SK-N-SH (cell line): ENCODE results near the gene SANBR. TPM values are rescaled to one million over a fixed set of nuclear protein-coding genes. Genes with fewer than 3 reads are reported as not detected.
"Not testable (repeated sequence)": the region's sequence is repeated elsewhere in the genome, so short reads cannot be mapped to it uniquely, and the experiment has no call there.

Source experiments
- CTCF ChIA-PET: fragments of 300-600, 350-600 bp; formaldehyde crosslinking; extraction: SDS; loops from one replicate; lab custom pipeline; 2021; lab: Yijun Ruan, JAX
- POLR2A ChIA-PET: fragments of 350-600 bp; sonication (Branson Sonifier 250); formaldehyde crosslinking; extraction: SDS; loops from one replicate; lab custom pipeline; 2020; ENCODE audit warnings: antibody characterized with exemption, inconsistent platforms; lab: Yijun Ruan, JAX
- DNase-seq: peaks from one replicate; pipeline ENCODE4 v3.0.0; 2012
- H2AFZ ChIP-seq: fragments of 200-600 bp; sonication (generic); 2 replicates; pipeline ENCODE4 v1.8.1; 2016; ENCODE audit warnings: antibody characterized with exemption, mild to moderate bottlenecking, low read depth
- H3F3A ChIP-seq: fragments of 200-600 bp; sonication (generic); replicated peaks from 2 replicates; pipeline ENCODE3; 2016; ENCODE audit warnings: antibody characterized with exemption, mild to moderate bottlenecking; ENCODE audit not compliant: insufficient read depth
- H3K27ac ChIP-seq, 2 experiments: fragments of 200-500 bp in 1 of 2; fragments of 200-600 bp in 1 of 2; sonication (Bioruptor generic) in 1 of 2; sonication (generic), shearing (Covaris generic) in 1 of 2; 2 replicates each; pipeline versions ENCODE4 v1.5.1 to v1.6.1; 2014 to 2016; ENCODE audit warnings: low read depth in 2 of 2, inconsistent platforms in 1 of 2, low read length in 1 of 2, mild to moderate bottlenecking in 1 of 2, mixed read lengths in 1 of 2
- H3K27me3 ChIP-seq: fragments of 200-600 bp; sonication (generic), shearing (Covaris generic); 2 replicates; pipeline ENCODE4 v1.6.1; 2016; ENCODE audit warnings: mixed run types; ENCODE audit not compliant: insufficient read depth
- H3K36me3 ChIP-seq, 2 experiments: fragments of 200-500 bp in 1 of 2; fragments of 200-600 bp in 1 of 2; sonication (Bioruptor generic) in 1 of 2; sonication (generic) in 1 of 2; replicated peaks in 1 of 2; 2 replicates each; pipeline versions ENCODE3 to v1.5.1; 2014 to 2016; ENCODE audit warnings: low read length in 1 of 2, mild to moderate bottlenecking in 1 of 2; ENCODE audit not compliant: insufficient read depth in 2 of 2, control insufficient read depth in 1 of 2
- H3K4me1 ChIP-seq, 2 experiments: fragments of 200-500 bp in 1 of 2; fragments of 200-600 bp in 1 of 2; sonication (Bioruptor generic) in 1 of 2; sonication (generic), shearing (Covaris generic) in 1 of 2; 2 replicates each; pipeline versions ENCODE4 v1.5.1 to v1.6.1; 2014 to 2016; ENCODE audit warnings: low read depth in 1 of 2, low read length in 1 of 2, mixed run types in 1 of 2; ENCODE audit not compliant: insufficient read depth in 2 of 2, control insufficient read depth in 1 of 2
- H3K4me2 ChIP-seq: fragments of 200-600 bp; sonication (generic), shearing (Covaris generic); 2 replicates; pipeline ENCODE4 v1.6.1; 2017; ENCODE audit warnings: mixed run types
- H3K4me3 ChIP-seq, 2 experiments: fragments of 200-500 bp in 1 of 2; fragments of 200-600 bp in 1 of 2; sonication (Bioruptor generic) in 1 of 2; sonication (generic), shearing (Covaris generic) in 1 of 2; 2 replicates each; pipeline versions ENCODE4 v1.5.1 to v1.8.1; 2014 to 2016; ENCODE audit warnings: low read depth in 2 of 2, inconsistent platforms in 1 of 2, low read length in 1 of 2, mild to moderate bottlenecking in 1 of 2, mixed read lengths in 1 of 2, moderate library complexity in 1 of 2
- H3K79me2 ChIP-seq: fragments of 200-600 bp; sonication (generic); 2 replicates; pipeline ENCODE4 v1.8.1; 2017; ENCODE audit warnings: mild to moderate bottlenecking; ENCODE audit not compliant: insufficient read depth
- H3K9ac ChIP-seq: fragments of 200-600 bp; sonication (generic); 2 replicates; pipeline ENCODE4 v1.6.1; 2017; ENCODE audit warnings: mixed run types
- H3K9me2 ChIP-seq: fragments of 200-600 bp; sonication (generic); 2 replicates; pipeline ENCODE4 v1.6.1; 2017; ENCODE audit warnings: mixed run types
- H3K9me3 ChIP-seq: fragments of 200-600 bp; sonication (generic); 2 replicates; pipeline ENCODE4 v1.6.1; 2017; ENCODE audit warnings: mixed run types, mild to moderate bottlenecking, moderate library complexity
- H4K20me1 ChIP-seq: fragments of 200-600 bp; sonication (generic); 2 replicates; pipeline ENCODE4 v1.6.1; 2017; ENCODE audit warnings: mild to moderate bottlenecking, mixed run types; ENCODE audit not compliant: insufficient read depth
- CHD2 ChIP-seq: fragments of 150-350 bp; IDR thresholded peaks from 2 replicates; pipeline ENCODE4 v1.6.1; 2018; ENCODE audit warnings: low read length; ENCODE audit not compliant: partially characterized antibody
- ELF1 ChIP-seq: IDR thresholded peaks from 2 replicates; pipeline ENCODE4 v1.4.0; 2012
- EP300 ChIP-seq, 2 experiments: IDR thresholded peaks; 2 replicates each; pipeline versions ENCODE4 v1.4.0 to v1.6.1; 2012; ENCODE audit warnings: borderline replicate concordance in 1 of 2, low read depth in 1 of 2, low read length in 1 of 2
- EZH2phosphoT487 ChIP-seq: fragments of 200-600 bp; sonication (generic); IDR thresholded peaks from 2 replicates; pipeline ENCODE4 v1.6.1; 2017; ENCODE audit warnings: low read depth, mixed run types, mild to moderate bottlenecking, antibody characterized with exemption, moderate library complexity, borderline replicate concordance
- FOSL2 ChIP-seq: IDR thresholded peaks from 2 replicates; pipeline ENCODE4 v1.4.0; 2012; ENCODE audit warnings: low read depth, mild to moderate bottlenecking, moderate library complexity, borderline replicate concordance
- FOXJ3 ChIP-seq: sonication (generic); formaldehyde crosslinking; IDR thresholded peaks from 2 replicates; pipeline ENCODE4 v1.5.1; 2020; ENCODE audit warnings: mild to moderate bottlenecking, missing genetic modification reagents
- FOXM1 ChIP-seq: IDR thresholded peaks from 2 replicates; pipeline ENCODE4 v1.4.0; 2012; ENCODE audit warnings: low read depth, mild to moderate bottlenecking
- GABPA ChIP-seq: IDR thresholded peaks from 2 replicates; pipeline ENCODE4 v1.4.0; 2012; ENCODE audit warnings: low read depth, mild to moderate bottlenecking
- JUND ChIP-seq: IDR thresholded peaks from 2 replicates; pipeline ENCODE4 v1.4.0; 2012
- MEF2A ChIP-seq: IDR thresholded peaks from 2 replicates; pipeline ENCODE4 v1.4.0; 2012; ENCODE audit warnings: low read depth, borderline replicate concordance
- MXI1 ChIP-seq: IDR thresholded peaks from 2 replicates; pipeline ENCODE4 v1.6.1; 2012; ENCODE audit warnings: mild to moderate bottlenecking, low read depth, low read length, improper control_type of control experiment
- NRF1 ChIP-seq: IDR thresholded peaks from 2 replicates; pipeline ENCODE4 v1.6.1; 2012; ENCODE audit warnings: low read depth, mild to moderate bottlenecking, low read length
- RXRA ChIP-seq: IDR thresholded peaks from 2 replicates; pipeline ENCODE4 v1.4.0; 2012; ENCODE audit warnings: low read depth, mild to moderate bottlenecking, borderline replicate concordance
- SIN3A ChIP-seq: IDR thresholded peaks from 2 replicates; pipeline ENCODE4 v1.6.1; 2012; ENCODE audit warnings: low read depth, mild to moderate bottlenecking, low read length, moderate library complexity, borderline replicate concordance
- TAF1 ChIP-seq: IDR thresholded peaks from 2 replicates; pipeline ENCODE4 v1.6.1; 2012; ENCODE audit warnings: low read depth, mild to moderate bottlenecking, low read length, moderate library complexity, borderline replicate concordance
- TCF12 ChIP-seq: IDR thresholded peaks from 2 replicates; pipeline ENCODE4 v1.4.0; 2012
- YY1 ChIP-seq: IDR thresholded peaks from 2 replicates; pipeline ENCODE4 v1.4.0; 2012; ENCODE audit warnings: low read depth, mild to moderate bottlenecking
- ZBTB33 ChIP-seq: IDR thresholded peaks from 2 replicates; pipeline ENCODE4 v1.4.0; 2012; ENCODE audit warnings: low read depth, borderline replicate concordance
- WGBS: methylation state at CpG from one replicate; pipeline ENCODE4 v1.1.6; 2017; ENCODE audit warnings: low lambda C conversion rate; 5-methylcytosine and 5-hydroxymethylcytosine counted together
- polyA plus RNA-seq, 3 experiments: library from polyadenylated mRNA; depleted of rRNA; stranded (reverse); fragments of >200 nt; gene quantifications; 2 replicates each; pipeline ENCODE4 v1.2.3, GENCODE V29; 2012
- TF ChIP-seq, protein P1 (sequence below): fragments of 150-350 bp; IDR thresholded peaks from 2 replicates; pipeline ENCODE4 v1.6.1; 2017; ENCODE audit warnings: antibody characterized with exemption, low read length, low read depth, borderline replicate concordance

Gene SANBR
- polyA plus RNA-seq, 1 of the 3 experiments (the other 2 are of a cell fraction), result 4.3 TPM

GRCh38 chr2:61023670-61024069 is 42.0 kb upstream of the SANBR start:
- no peak overlapping the region for H2AFZ ChIP-seq
- H3K36me3 ChIP-seq, result peaks cover 2 to 31% of the 10 kb centered on the region in 2 experiments
- no peaks in the 10 kb centered on the region for H3K27me3 ChIP-seq
- DNase-seq, result no peak
- no peaks in the 10 kb centered on the region for H3F3A ChIP-seq
- ChIA-PET POLR2A (no interaction called here), CTCF (interaction anchor here (1.0 kb wide), 1 partner anchor 14 kb away, joined by 3 read pairs; no protein-coding TSS in a partner anchor)
- no peak overlapping the region for H3K4me2 ChIP-seq
- no peak overlapping the region for H3K27ac ChIP-seq
- WGBS, result 93% methylated on average over 4 of the region's 4 CpGs
- TF ChIP-seq NRF1 (no peak), FOSL2 (no peak), MEF2A (no peak), FOXM1 (no peak)
- no peaks in the 10 kb centered on the region for H3K9me3 ChIP-seq
- H3K9ac ChIP-seq, result no peak overlapping the region
- no peak overlapping the region for H3K4me3 ChIP-seq
- peaks cover 9% of the 10 kb centered on the region; the same call in 1 of the 2 replicates for H4K20me1 ChIP-seq
- H3K4me1 ChIP-seq, result peaks cover 0 to 2% of the 10 kb centered on the region in 2 experiments; a peak in 2 of 4 replicates
- H3K9me2 ChIP-seq, result no peaks in the 10 kb centered on the region
- H3K79me2 ChIP-seq, result peaks cover 89% of the 10 kb centered on the region

DNA sequence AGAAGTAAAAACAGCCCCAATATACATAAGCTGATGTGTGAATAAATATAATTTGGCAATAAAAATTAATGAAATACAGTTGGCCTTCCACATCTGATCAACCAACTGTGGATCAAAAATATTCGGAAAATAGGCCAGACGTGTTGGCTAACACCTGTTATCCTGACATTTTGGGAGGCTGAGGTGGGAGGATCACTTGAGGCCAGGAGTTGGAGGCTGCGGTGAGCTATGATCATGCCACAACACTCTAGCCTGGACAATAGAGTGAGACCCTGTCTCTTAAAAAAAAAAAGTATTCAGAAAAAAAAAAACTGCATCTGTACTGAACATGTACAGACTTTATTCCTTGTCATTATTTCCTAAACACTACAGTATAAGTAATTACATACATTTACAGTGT is 36.1 kb upstream of the SANBR start:
- ChIA-PET POLR2A (no interaction called here), CTCF (no interaction called here)

GRCh38 chr2:61034592-61034991 is 31.1 kb upstream of the SANBR start:
- CTCF ChIA-PET, result interaction anchor here (1.7 kb wide), 1 partner anchor 36 kb away, joined by 5 read pairs; no protein-coding TSS in a partner anchor
- H3K36me3 ChIP-seq, result peaks cover 28 to 50% of the 10 kb centered on the region in 2 experiments
- WGBS, result 93% methylated on average over 6 of the region's 9 CpGs

More for the DNA sequence above, 36.1 kb upstream of the SANBR start:
- H3K27ac ChIP-seq, result no peak overlapping the region
- peaks cover 25 to 34% of the 10 kb centered on the region in 2 experiments for H3K36me3 ChIP-seq
- no peak for TF ChIP-seq ZBTB33
- no peak for TF ChIP-seq TAF1
- TF ChIP-seq, protein P1, sequence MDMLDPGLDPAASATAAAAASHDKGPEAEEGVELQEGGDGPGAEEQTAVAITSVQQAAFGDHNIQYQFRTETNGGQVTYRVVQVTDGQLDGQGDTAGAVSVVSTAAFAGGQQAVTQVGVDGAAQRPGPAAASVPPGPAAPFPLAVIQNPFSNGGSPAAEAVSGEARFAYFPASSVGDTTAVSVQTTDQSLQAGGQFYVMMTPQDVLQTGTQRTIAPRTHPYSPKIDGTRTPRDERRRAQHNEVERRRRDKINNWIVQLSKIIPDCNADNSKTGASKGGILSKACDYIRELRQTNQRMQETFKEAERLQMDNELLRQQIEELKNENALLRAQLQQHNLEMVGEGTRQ, result no peak
- no peak for TF ChIP-seq EZH2phosphoT487
- no peak for TF ChIP-seq FOSL2
- no peak for TF ChIP-seq JUND
- TF ChIP-seq NRF1, result no peak
- TF ChIP-seq MEF2A, result no peak
- no peak for TF ChIP-seq CHD2
- no peak for TF ChIP-seq YY1
- no peak for TF ChIP-seq TCF12
- no peak for TF ChIP-seq FOXJ3 (CRISPR knock-in tag)
- TF ChIP-seq MXI1, result no peak
- TF ChIP-seq ELF1, result no peak
- no peak for TF ChIP-seq RXRA
- TF ChIP-seq SIN3A, result no peak
- no peak for TF ChIP-seq EP300 (IDR thresholded peaks at IDR 0.05; ENCODE audit: borderline replicate concordance in 1 of 2, low read depth in 1 of 2, low read length in 1 of 2)
- TF ChIP-seq GABPA, result no peak
- TF ChIP-seq FOXM1, result no peak
- no peak overlapping the region for H3K4me2 ChIP-seq
- peaks cover 40% of the 10 kb centered on the region for H3K79me2 ChIP-seq
- H2AFZ ChIP-seq, result no peak overlapping the region
- H3K9me2 ChIP-seq, result no peaks in the 10 kb centered on the region
- no peak overlapping the region for H3K4me3 ChIP-seq
- no peaks in the 10 kb centered on the region for H3F3A ChIP-seq
- no peaks in the 10 kb centered on the region; a peak in 1 of 4 replicates for H3K4me1 ChIP-seq
- no peak overlapping the region for H3K9ac ChIP-seq
- 96% methylated on average over 3 of the region's 3 CpGs for WGBS
- no peaks in the 10 kb centered on the region for H3K27me3 ChIP-seq
- no peaks in the 10 kb centered on the region for H3K9me3 ChIP-seq
- no peak for DNase-seq
- H4K20me1 ChIP-seq, result 0 out of 2 replicates have a peak, but pooled peaks cover 5% of the 10 kb centered on the region

More at GRCh38 chr2:61034592-61034991, 31.1 kb upstream of the SANBR start:
- H3K4me2 ChIP-seq, H3K27me3 ChIP-seq, POLR2A ChIA-PET, H3K27ac ChIP-seq, DNase-seq, H3K4me1 ChIP-seq, H3K9me3 ChIP-seq, H4K20me1 ChIP-seq, H3K9me2 ChIP-seq, H3K79me2 ChIP-seq, H3K9ac ChIP-seq, H3K4me3 ChIP-seq, H3F3A ChIP-seq, H2AFZ ChIP-seq: not testable (repeated sequence)
